GM19324 (cell line): Measurements from ENCODE around the gene TGFA.

Experiments
- ATAC-seq: cut with Tn5 transposase; IDR thresholded peaks from one replicate; pipeline ENCODE4 v1.9.1; 2021; ENCODE audit warnings: mild to moderate bottlenecking, moderate library complexity; ENCODE audit not compliant: unreplicated experiment, low FRiP score

TGFA gene

DNA sequence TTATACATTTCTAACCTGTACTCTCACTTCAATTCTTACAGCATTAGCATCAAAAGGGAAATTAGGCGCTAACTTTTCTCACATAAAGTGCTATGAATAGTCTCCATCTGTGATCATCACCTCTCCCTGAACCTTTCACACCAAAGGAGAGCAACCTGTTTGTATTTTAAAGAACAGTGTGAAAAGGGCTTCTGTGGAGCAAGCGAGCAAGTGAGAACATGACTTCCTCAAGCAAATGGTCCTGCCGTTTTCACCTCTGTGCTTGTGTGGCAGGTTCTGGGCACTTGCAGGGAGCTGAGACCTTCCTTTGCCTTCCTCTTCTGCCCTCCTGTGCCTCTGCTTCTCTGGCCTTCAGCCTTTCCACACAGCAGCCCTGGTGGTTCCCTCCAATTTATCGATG is 51.9 kb downstream of the TGFA start:
- no peak for ATAC-seq

DNA sequence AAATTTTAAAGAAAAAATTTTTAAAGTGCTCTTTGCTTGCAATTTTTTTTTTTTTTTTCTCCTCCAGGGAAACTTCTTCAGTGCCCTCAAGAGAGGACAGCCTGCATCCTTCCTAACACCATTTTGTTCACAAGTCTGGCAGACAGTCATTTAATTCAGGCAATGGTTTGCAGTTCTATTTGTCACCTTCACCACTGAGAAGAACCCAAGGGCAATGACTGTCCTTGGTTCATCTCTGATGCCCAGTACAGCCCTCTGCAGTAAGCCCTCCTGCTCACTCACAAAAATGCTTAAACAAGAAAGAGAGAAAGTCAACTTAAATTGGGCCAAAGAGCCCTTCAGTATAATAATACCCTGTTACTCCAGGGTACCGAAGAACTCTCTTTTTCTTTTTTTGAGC is 52.4 kb downstream of the TGFA start:
- ATAC-seq, result no peak

DNA sequence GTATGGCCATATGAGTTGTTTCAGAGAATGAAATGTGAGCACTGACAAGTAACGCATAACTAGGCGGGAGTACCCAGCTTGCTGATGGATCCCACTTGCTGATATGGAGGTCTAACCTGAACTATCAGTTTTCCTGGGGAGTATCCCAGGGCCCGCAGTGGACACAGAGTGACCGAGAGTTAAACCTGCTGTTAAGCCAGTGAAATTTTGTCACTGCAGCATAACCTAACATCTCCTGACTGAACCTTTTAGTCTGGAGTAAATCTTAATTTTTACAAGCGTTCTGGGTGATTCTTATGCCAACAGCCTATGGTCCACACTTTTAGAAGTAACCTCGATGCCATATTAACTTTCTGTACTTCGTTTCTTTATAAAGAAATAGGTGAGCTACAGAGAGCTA is 54.4 kb downstream of the TGFA start:
- ATAC-seq, result no peak

DNA sequence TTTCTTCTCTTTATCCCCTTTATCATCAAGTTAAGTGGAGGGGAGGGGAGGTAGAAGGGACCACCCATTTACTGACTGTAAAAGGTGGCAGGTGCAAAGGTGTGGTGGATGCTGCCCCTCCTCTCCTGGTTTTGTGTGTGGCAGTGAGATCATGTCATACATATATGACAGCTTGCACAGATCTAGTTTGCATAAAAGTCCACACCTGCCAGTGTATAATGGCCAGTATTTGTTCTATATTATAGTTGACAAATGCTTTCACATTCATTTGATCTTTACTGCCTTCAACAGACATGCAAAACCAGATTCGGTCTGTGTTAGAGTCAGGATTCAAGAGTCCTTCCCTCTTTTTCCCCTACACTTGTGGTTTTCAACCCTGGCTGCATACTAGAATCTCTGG is 55.1 kb downstream of the TGFA start:
- ATAC-seq, result no peak

DNA sequence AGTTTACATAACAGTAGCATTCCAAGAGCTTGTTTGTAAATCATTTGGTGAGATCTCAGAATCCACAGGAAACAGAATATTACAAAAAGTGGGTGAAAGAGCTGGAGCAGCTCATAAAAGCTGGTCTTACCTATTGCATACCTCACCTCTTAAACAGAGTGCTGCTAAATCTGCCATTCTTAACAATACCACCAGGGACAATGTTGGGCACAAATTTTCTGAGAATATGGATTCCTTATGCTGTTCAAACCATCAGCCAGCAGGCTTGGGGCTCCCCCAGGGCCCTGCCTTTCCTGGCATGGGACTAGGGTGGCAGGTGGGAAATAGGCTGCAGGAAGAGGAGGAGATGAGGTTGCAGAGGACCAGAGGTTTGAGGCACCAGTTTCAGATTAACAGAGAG is 55.6 kb downstream of the TGFA start:
- ATAC-seq, result no peak

DNA sequence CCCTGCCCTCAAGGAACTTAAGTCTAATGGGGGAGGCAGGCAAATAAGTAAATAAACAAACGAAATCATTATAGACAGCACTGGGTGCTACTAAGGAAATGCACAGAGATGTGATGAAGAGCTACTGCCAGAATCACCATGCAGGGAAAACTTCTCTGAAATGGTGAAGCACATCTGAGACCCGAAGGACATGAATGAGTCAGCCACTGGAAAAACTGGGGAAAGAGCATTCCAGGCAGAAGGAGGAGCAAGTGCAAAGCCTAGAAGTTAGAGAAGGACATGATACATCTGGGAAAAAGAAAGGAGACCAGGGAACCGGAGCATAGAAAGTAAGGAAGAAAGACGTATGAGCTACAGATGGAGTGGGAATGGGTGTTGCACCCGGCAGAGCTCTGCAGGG is 56.8 kb downstream of the TGFA start:
- no peak for ATAC-seq

DNA sequence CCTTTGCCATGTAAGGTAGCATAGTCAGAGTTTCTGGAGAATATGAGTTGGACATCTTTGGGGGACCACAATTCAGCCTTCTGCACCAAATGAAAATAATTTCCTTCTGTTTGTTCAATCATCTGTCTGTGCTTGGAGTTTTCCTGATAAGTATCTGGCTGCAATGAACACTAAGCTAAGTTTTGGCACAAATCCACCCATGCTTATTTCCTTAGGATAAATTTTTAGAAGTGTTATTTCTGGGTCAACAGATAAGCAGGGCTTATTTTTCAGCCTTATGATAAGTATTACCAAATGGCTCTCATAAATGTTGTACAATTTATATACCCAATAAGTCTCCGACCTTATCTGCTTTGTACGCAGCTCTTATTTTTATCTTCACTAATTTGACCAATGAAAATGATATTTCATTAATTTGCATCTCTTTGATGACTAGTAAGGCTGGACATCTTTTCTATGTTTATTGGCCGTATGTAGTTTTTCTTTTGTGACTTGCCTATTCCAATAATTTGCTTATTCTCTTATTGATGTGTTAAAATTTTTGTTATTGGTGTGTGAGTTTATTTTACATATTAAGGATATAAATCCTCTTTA is 59.2 kb downstream of the TGFA start:
- no peak for ATAC-seq

DNA sequence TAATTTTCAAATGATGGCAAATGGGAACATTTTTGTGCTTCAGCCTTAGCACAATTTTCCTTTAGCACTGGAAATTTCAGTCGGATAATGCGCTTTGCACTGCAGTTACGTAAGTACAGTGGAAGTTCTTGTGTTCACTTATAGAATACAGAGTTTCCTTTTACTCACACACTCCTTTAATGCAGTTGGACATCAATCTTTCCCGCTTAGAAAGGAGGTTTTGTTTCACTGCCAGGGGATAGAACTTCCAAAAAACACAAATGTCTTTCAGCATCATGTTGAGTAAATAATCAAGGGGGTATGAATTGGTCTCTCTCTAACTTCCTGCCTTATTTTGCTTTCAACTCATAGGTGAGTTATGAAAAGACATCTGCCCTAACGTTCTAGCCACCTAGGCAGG is 63.2 kb downstream of the TGFA start:
- no peak for ATAC-seq

DNA sequence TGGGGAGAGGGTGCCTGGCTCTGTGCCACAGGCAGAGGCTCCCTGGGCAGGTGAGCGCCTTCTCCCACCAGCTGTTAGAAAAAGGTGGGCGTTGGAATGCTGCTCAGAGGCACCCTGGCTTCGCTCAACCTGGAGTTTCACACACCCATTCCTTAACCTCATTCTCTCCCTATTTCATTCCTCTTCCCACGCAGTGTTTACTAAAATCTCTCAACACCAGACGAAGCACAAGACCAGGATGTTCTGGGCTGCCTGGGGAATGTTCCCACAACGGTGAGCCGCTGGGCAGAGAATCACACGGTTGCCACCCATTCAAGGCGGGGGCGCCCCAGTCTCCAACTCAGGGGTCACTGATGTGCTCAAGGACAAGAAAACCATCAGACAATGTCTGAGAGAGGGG is 64.5 kb downstream of the TGFA start:
- ATAC-seq, result no peak

DNA sequence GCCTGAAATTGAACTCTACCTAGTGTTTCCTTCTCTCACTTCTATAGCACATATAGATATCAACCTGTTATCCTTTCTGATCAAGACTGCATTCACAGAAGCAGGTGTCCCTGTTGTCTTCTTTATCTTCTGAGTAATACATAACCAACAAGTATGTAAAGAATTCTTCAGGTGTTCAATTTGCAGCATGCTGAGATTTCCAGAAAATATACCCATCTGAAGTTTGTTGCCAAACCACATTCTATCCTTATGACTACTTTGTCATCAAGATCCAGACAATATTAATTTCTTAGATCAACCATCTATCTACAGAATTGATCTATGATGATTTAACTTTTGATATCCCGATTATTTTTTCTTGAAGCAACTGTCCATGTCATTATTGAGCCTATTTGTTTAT is 69.5 kb downstream of the TGFA start:
- no peak for ATAC-seq

DNA sequence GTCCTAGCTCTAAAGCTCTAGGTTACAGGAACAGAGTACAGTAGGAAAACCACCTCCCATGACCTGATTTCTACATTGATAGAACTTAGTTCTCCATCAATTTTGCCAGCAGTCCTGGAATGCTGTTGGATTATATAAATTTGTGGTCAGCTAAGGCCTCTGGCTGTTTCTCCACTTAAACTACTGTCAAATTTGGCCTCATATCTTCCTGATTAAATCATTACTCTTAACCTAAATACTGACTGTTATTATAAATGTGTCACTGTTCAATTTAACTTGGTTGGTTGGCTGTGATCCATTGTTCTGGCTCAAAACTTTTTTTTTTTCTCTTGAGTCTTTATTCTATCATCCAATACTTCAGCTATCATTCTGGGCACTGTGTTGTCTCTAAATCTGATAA is 71.2 kb downstream of the TGFA start:
- ATAC-seq, result no peak

DNA sequence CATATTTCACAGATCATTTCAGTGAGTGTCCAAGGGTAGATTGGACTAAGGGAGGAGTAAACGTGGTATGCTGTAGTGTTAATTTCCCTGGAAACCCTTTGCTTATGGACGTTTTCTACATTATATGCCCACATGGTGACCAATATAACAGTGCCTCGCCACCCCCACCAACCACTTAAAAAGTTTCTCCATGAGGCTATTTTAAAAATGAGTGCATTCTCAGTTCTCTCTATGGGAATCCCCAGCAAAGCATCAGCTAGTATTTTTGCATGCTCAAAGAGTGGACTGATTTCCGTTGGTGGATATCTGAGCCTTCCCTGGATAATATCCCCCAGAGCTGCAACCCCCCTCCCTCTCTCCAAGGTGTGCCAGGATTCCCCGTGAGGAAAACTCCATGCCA is 73.2 kb downstream of the TGFA start:
- ATAC-seq, result no peak

DNA sequence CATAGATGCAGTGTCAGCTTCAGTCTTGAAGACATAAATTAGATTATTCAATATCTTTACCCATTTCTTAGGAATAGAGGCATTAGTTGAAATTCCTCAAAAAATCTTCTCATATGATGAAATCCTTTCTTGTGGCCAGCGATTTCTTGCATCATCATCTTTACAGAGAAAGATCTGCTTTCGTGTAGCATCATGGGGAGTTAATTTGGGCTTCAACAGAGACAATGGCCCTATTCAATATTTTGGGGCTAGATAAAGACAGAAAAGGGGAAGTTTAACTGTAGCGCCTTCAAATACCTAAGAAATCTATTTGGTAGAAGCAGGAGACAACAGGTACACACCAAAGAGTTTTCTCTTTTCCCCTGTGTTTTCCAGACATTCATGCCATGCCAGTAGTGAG is 73.8 kb downstream of the TGFA start:
- no peak for ATAC-seq

DNA sequence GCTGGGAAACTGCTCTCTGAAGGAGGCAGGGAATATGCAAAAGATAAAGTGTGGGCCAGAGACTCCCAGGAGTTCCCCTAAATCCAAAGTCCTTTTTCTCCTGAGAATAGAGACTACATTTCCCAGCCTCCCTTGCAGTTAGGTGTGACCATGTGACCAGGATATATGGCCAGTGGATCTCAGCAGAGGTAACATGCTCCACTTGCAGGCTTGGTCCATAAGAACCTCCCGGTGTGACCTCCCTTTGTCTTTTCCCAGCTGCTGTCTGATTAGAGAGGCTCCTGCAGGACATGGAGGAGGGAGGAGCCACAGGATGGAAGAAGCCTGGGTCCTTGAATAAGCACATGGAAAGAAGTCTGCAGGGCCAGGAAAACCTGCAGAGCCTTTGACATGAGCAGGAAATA is 76.2 kb downstream of the TGFA start:
- ATAC-seq, result no peak

DNA sequence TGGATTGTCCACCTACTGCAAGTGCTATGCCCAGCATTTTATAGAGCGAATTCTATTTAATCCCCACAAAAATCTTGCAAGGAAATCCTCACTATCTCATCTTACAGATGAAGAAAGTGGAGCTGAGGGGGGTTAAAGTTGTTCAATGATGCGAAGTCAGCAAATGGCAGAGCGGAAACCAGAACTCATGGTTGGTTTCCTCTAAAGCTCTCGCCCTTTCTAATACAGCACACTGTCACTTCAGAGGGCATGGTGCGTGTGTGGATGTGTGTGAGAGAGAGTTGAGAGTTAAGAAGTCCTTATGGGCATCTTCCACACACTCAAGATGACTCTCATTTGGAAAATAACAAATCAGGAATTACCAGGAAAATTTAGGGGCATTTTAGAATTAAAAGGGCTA is 78.4 kb downstream of the TGFA start:
- no peak for ATAC-seq

DNA sequence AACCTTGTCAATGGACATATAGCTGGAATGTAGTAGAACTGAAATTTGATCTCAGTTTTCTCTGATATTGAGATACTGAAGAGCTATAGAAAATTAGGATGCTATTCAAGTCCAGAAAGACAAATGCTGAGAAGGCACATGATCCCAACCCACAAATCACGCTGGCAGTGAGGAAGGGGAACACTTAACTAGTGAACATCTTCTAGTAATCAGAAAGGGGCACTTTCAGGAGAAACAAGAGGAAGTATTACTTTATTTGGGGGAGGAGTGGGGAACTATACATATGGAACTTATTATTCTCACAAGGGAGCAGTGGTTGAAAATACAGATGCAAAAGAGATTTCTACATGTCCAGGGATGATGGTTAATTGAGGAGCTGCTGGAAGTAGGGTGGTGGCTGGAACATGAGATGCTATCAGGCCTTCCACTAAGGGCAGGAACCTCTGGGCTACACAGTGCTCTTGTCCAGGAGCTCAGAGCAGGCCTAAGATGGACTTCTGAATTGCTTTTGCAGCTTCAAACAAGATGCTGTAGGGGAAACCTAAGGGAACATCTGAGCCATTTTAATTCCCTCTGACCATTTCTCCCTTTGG is 79.3 kb downstream of the TGFA start:
- no peak for ATAC-seq

DNA sequence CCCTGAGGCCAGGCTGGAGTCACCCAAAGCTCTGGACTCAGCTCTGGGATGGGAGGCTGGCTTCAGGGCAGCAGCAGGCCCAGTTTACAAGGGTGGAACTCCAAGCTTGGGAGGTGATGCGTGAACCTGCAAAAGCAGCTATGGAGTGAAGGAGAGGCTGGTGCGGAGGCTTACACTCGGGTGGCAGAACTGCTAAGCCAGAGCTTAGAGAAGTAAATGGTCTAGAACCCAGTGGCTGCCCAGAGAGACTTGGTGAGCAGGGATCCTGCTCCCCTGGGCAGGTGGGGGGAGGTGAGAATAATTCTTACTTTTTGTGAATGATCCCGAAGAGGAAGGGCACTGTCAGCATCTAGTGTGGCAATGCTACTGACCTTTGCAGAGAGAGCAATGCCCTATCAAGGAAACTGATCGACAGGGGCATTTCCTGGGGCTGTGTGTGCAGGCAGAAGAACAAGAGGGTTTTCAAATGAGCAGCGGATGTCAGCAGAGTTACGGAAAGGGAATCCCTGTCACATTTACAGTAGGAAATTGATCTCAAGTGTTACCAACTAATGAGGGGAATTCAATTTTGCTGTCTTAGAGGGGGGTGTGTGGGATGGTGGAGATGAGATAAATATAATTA is 80.4 kb downstream of the TGFA start:
- no peak for ATAC-seq

DNA sequence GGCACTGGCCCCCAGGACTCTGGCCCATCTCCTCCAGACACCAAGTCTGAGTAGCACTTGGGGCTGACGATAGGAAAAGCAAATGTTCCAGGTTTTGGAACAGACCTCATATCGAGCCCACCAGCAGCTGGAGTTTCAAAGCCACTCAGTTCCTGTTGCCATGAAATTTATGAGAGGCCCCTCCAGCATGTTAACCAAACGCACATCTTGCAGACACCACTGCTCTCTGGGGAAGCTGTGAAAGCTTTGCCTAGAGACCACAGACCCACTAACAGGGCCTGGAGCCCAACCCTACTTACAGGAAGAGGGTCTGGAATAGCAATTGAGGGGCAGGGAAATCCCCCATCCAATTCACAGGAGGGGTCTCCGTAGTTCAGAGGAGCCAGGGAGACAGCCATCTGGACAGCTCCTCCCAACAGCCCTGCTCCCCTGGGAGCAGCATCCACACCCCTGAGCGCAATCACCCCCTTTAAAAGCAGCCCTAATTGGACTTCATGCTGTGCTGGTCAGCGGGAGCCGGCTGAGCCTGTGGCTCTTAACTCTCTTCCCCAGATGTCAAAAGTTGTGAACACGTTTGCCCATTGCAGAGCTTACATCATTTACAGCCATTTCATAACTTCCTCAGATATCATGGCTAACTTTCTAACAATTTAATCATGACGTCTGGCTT is 81.3 kb downstream of the TGFA start:
- ATAC-seq, result no peak

DNA sequence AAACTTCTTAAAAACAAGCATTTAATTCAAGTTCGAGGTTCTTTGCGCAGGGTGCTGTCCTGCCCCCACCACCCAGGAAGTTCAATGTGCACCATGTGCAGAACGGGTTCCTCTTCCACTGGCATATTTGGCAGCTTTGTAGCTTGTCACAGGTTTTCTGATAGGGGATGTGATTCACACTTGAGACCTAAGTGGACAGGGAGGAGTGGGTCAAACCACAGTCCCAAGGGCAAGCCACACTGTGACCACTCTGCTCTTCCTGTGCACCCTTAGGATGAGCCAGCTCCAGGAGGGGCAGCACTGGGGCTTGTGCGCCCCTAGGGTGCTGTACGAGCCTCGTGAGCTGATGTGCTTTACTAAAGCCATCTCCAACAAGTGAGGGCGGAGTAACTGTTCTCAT is 82.5 kb downstream of the TGFA start:
- no peak for ATAC-seq

DNA sequence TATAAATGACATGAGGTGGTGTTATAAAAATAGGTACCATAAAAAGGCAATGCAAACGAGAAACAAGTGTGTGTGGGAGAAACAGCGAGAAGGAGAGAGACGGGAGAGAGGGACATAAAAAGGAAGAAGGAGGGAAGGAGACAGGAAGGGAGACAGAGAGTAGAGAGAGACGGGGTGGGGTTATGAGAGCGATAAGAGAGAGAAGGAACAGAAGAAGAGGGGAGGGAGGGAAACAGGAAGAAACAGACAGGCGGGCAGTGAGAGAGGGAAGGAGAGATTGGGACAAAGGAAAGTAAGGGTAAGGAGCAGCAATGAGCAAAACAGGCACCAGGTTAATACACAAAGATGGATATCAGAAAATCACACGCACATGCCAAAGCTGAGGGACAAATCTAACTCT is 83.7 kb downstream of the TGFA start:
- no peak for ATAC-seq

DNA sequence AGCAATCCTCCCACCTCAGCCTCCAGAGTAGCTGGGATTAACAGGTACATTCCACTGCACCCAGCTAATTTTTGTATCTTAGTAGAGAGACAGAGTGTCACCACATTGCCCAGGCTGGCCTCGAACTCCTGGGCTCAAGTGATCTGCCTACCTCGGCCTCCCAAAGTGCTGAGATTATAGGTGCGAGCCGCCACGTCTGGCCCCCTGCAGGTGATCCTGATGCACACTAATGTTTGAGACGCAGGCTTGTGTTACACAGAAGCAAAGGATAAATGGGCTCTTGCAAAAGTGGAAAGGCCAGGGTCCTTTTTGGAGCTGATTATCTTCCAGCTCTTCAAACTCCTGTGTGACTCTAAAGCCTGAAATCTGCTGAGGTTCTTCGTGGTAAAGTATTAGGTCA is 84.2 kb downstream of the TGFA start:
- no peak for ATAC-seq

DNA sequence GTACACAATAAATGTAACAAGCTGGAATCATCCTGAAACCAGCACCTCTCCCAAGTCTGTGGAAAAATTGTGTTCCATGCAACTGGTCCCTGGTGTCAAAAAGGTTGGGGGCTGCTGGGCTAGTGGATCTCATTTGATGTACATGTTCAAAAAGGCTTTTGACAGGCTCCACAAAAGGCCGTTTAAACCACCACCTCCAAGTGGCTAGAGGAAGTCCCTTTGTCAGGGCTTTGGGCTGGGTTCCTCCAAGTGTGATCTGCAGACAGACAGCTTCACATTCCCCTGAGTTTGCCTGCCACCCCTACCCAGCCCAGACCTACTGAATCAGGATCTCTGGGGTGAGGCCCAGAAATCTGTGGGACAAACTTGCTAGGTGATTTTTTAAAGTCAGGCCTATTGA is 84.7 kb downstream of the TGFA start:
- ATAC-seq, result no peak
